Liver (tissue), 3 donors: ENCODE results near the gene DDX17.

ENCODE experiments used
- ATF3 ChIP-seq: IDR thresholded peaks from 2 replicates; pipeline ENCODE4 v1.6.1; 2016; ENCODE audit warnings: antibody characterized with exemption
- CTCF ChIP-seq: fragments of 150-350 bp; IDR thresholded peaks from 2 replicates; pipeline ENCODE4 v1.5.1; 2017; ENCODE audit warnings: improper control_type of control experiment, low read depth, low read length; ENCODE audit not compliant: missing input control
- GABPA ChIP-seq, 2 donors: IDR thresholded peaks in 1 of 2; conservative IDR thresholded peaks in 1 of 2; 2 replicates each; pipeline ENCODE4 v1.6.1; 2016; ENCODE audit warnings: antibody characterized with exemption in 2 of 2, mild to moderate bottlenecking in 1 of 2, moderate library complexity in 1 of 2
- HNF4A ChIP-seq, 2 donors: conservative IDR thresholded peaks; 2 replicates each; pipeline ENCODE4 v1.6.1; 2016; ENCODE audit warnings: antibody characterized with exemption in 2 of 2, mild to moderate bottlenecking in 2 of 2
- MAX ChIP-seq: IDR thresholded peaks from 2 replicates; pipeline ENCODE4 v1.6.1; 2016; ENCODE audit warnings: antibody characterized with exemption
- NR2F2 ChIP-seq: IDR thresholded peaks from 2 replicates; pipeline ENCODE4 v1.6.1; 2016; ENCODE audit warnings: antibody characterized with exemption
- RAD21 ChIP-seq, 2 donors: IDR thresholded peaks; 2 replicates each; pipeline ENCODE4 v1.6.1; 2016; ENCODE audit warnings: antibody characterized with exemption in 2 of 2, mild to moderate bottlenecking in 2 of 2
- REST ChIP-seq: IDR thresholded peaks from 2 replicates; pipeline ENCODE4 v1.6.1; 2016; ENCODE audit warnings: antibody characterized with exemption, mild to moderate bottlenecking
- TAF1 ChIP-seq: conservative IDR thresholded peaks from 2 replicates; pipeline ENCODE4 v1.6.1; 2016; ENCODE audit warnings: antibody characterized with exemption, mild to moderate bottlenecking
- YY1 ChIP-seq: IDR thresholded peaks from 2 replicates; pipeline ENCODE4 v1.6.1; 2016; ENCODE audit warnings: antibody characterized with exemption, mild to moderate bottlenecking
- donor health status: healthy.
- donor health status: healthy.

GRCh38 chr22:38490915-38491314 is 15.2 kb downstream of the DDX17 start:
- no peak for TF ChIP-seq CTCF
- no peak for TF ChIP-seq TAF1
- TF ChIP-seq MAX: no peak
- peak; percentile 57 for TF ChIP-seq ATF3
- peak; percentile 97 for TF ChIP-seq NR2F2
- TF ChIP-seq RAD21 (IDR thresholded peaks at IDR 0.05): peak; percentile 32 to 50
- peak; percentile 39 for TF ChIP-seq REST
- TF ChIP-seq GABPA (IDR thresholded peaks at IDR 0.05 in 1 of 2, conservative IDR thresholded peaks at IDR 0.05 in 1 of 2): peak in 1 of 2 donors; percentile 36
- TF ChIP-seq HNF4A (conservative IDR thresholded peaks at IDR 0.05): peak; percentile 89 to 95
- peak; percentile 97 for TF ChIP-seq YY1
